K562 (cell line): ENCODE measurements around the gene NEDD9. TPM values are rescaled to one million over a fixed set of nuclear protein-coding genes. Genes with fewer than 3 reads are reported as not detected.
A peak's percentile ranks its signal among the peaks of the same experiment; 100 is the strongest.

Source experiments
- ATAC-seq: fragments of 200-7000 bp; cut with Tn5 transposase; 3 replicates; pipeline ENCODE4 v1.9.1; 2020; ENCODE audit warnings: moderate library complexity
- BruUV-seq: library from RNA; stranded (reverse); fragments of 400-500 nt; replicated peaks from 2 replicates; lab custom pipeline; 2021; lab: Mats Ljungman, UMichigan
- CTCF ChIA-PET: fragments of 300-600 bp; formaldehyde crosslinking; extraction: SDS; loops from one replicate; lab custom pipeline; 2021; ENCODE audit warnings: low intra/inter-chr PET ratio; lab: Yijun Ruan, JAX
- POLR2A ChIA-PET: fragments of 300-600, 350-650 bp; sonication (Branson Sonifier 250); formaldehyde crosslinking; extraction: SDS; loops from one replicate; lab custom pipeline; 2021; ENCODE audit warnings: antibody characterized with exemption, inconsistent platforms; lab: Yijun Ruan, JAX
- DNase-seq, 4 experiments: peaks; one replicate each; pipeline versions ENCODE4 v3.0.0 to v3.0.0-alpha.2; 2011 to 2018; ENCODE audit warnings: low spot score in 3 of 4, mixed read lengths in 3 of 4; ENCODE audit errors: extremely low read depth in 1 of 4
- FAIRE-seq: peaks from 2 replicates; lab custom pipeline; 2011; peaks lifted over from hg19 to GRCh38; lab: Jason Lieb, UNC
- H2AFZ ChIP-seq: 2 replicates; pipeline ENCODE4 v1.6.0; 2011; ENCODE audit warnings: low read depth, low read length, control low read depth, inconsistent platforms
- H3K27ac ChIP-seq: fragments of 200-600 bp; 3 replicates; pipeline ENCODE4 v1.8.0; 2011; ENCODE audit warnings: low read depth, mild to moderate bottlenecking, control low read depth, inconsistent platforms, low read length, moderate library complexity, mixed read lengths; ENCODE audit errors: extremely low read depth
- H3K27me3 ChIP-seq, 2 experiments: fragments of 300-600 bp in 1 of 2; 2 replicates in 1 of 2; 3 replicates in 1 of 2; pipeline versions ENCODE4 v1.6.0 to v1.8.0; 2011; ENCODE audit warnings: inconsistent platforms in 2 of 2, low read length in 2 of 2, mild to moderate bottlenecking in 1 of 2, mixed read lengths in 1 of 2, moderate library complexity in 1 of 2; ENCODE audit not compliant: control insufficient read depth in 2 of 2, insufficient read depth in 2 of 2
- H3K36me3 ChIP-seq: fragments of 300-600 bp; 3 replicates; pipeline ENCODE4 v1.8.0; 2011; ENCODE audit warnings: mild to moderate bottlenecking, low read length, inconsistent platforms; ENCODE audit not compliant: control insufficient read depth, insufficient read depth
- H3K4me1 ChIP-seq, 2 experiments: fragments of 200-600 bp in 1 of 2; replicated peaks in 1 of 2; 2 replicates in 1 of 2; 3 replicates in 1 of 2; pipeline versions ENCODE4 v1.5.1 to v1.8.0; 2011; ENCODE audit warnings: inconsistent platforms in 2 of 2, low read length in 2 of 2, mild to moderate bottlenecking in 1 of 2, mixed read lengths in 1 of 2, moderate library complexity in 1 of 2; ENCODE audit not compliant: control insufficient read depth in 2 of 2, insufficient read depth in 2 of 2
- H3K4me2 ChIP-seq: 2 replicates; pipeline ENCODE4 v1.6.1; 2011; ENCODE audit warnings: low read length, control low read depth, inconsistent platforms, mixed read lengths; ENCODE audit not compliant: insufficient read depth
- H3K4me3 ChIP-seq: fragments of 200-600 bp; sonication (generic), shearing (Covaris generic); 2 replicates; pipeline ENCODE4 v1.5.1; 2016; ENCODE audit warnings: control low read depth, inconsistent platforms
- H3K79me2 ChIP-seq: fragments of 200-600 bp; 3 replicates; pipeline ENCODE4 v1.8.0; 2011; ENCODE audit warnings: low read length, inconsistent platforms; ENCODE audit not compliant: control insufficient read depth, insufficient read depth
- H3K9ac ChIP-seq, 2 experiments: 2 replicates each; pipeline versions ENCODE4 v1.6.0 to v1.6.1; 2011; ENCODE audit warnings: low read depth in 2 of 2, low read length in 2 of 2, control low read depth in 1 of 2, inconsistent platforms in 1 of 2, mild to moderate bottlenecking in 1 of 2, mixed read lengths in 1 of 2; ENCODE audit not compliant: insufficient read depth in 1 of 2
- H3K9me1 ChIP-seq: one replicate; pipeline ENCODE4 v1.6.0; 2011; ENCODE audit warnings: inconsistent platforms, mild to moderate bottlenecking, low read length, moderate library complexity; ENCODE audit not compliant: control insufficient read depth, insufficient read depth
- H3K9me3 ChIP-seq: replicated peaks from 2 replicates; pipeline ENCODE4 v1.5.1; 2011; ENCODE audit warnings: low read depth, low read length, inconsistent platforms; ENCODE audit not compliant: control insufficient read depth, insufficient read depth
- H4K20me1 ChIP-seq: replicated peaks from 2 replicates; pipeline ENCODE4 v1.6.1; 2011; ENCODE audit warnings: low read length, inconsistent platforms, mixed read lengths; ENCODE audit not compliant: control insufficient read depth, insufficient read depth
- CEBPG ChIP-seq, 3 experiments: fragments of 200-800 bp in 1 of 3; sonication (Bioruptor generic) in 1 of 3; sonication (generic) in 1 of 3; formaldehyde crosslinking in 1 of 3; IDR thresholded peaks in 2 of 3; conservative IDR thresholded peaks in 1 of 3; 2 replicates each; pipeline versions ENCODE4 v1.6.1 to v1.8.0; 2016 to 2022; ENCODE audit warnings: missing compliant biosample characterization in 2 of 3, missing genetic modification characterization in 2 of 3, mild to moderate bottlenecking in 1 of 3, missing genetic modification reagents in 1 of 3
- WGBS: fragments of 100-300 bp; shearing (Covaris generic); methylation state at CpG from one replicate; pipeline ENCODE4 v1.1.6; 2016; ENCODE audit warnings: low coverage, mixed read lengths; ENCODE audit not compliant: insufficient coverage; ENCODE audit errors: missing lambda C conversion rate; 5-methylcytosine and 5-hydroxymethylcytosine counted together
- in situ Hi-C: fragments of 300-500 bp; cut with MboI; formaldehyde crosslinking; loops from 4 replicates; pipeline ENCODE4 v1.15.0; 2018; ENCODE audit warnings: inconsistent platforms, mixed read lengths
- intact Hi-C: fragments of 100-400 bp; cut with micrococcal nuclease; formaldehyde crosslinking; loops from 2 replicates; pipeline ENCODE4 v1.14.2; 2022
- polyA plus RNA-seq, 8 experiments: library from polyadenylated mRNA; depleted of rRNA in 4 of 8; stranded (reverse) in 5 of 8; unstranded in 3 of 8; fragments of >200 nt; fragmentation: Nextera tagmentation in 2 of 8; fragmentation: Illumina TruSeq in 1 of 8; extraction: Ambion mirVana in 2 of 8; extraction: Trizol in 1 of 8; gene quantifications; 2 replicates each; pipeline versions ENCODE4 v1.2.1 to v1.2.3, GENCODE V29; 2011 to 2014; ENCODE audit warnings: inconsistent platforms in 1 of 8, missing spikeins in 1 of 8
- total RNA-seq, 7 experiments: library from RNA; depleted of rRNA in 6 of 7; stranded (reverse); fragments of >200 nt in 6 of 7; fragmentation: Illumina TruSeq in 2 of 7; extraction: Trizol in 2 of 7; gene quantifications; 2 replicates each; pipeline versions ENCODE4 v1.2.1 to v1.2.3, GENCODE V29; 2011 to 2021; ENCODE audit warnings: low replicate concordance in 1 of 7
- TF ChIP-seq, protein P1 (sequence below): fragments of 250-450 bp; sonication (Bioruptor Pico); IDR thresholded peaks from 2 replicates; pipeline ENCODE4 v1.4.0; 2020; ENCODE audit warnings: mild to moderate bottlenecking, moderate library complexity

Gene NEDD9
- total and polyA plus RNA-seq, 9 of the 15 experiments (the other 6 are each of a cell fraction or from before 2014, with no cell fraction given): 0.04 to 0.18 (median 0.15) TPM; not detected in 6

DNA sequence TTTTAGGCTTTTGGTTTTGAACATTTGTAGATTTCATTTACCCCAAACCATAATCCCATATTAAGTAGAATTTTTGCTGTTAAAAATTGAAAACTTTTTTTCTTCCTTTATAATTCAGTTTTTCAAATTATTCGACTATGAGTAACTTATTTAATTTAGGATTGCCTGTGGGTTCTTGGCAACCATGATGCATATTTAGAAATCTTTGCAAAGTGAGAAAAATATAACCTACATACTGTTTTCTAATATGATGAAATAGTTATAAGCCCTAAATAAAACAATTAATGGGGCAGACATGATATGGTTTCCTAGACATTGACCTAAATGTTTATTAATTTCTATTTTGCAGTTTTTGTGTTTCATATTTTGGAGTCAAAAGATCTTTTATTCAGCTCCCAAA lies 23.6 kb downstream of the NEDD9 start:
- BruUV-seq: no TSS peak
- Histone ChIP-seq H3K9ac (no peak overlapping the region), H2AFZ (no peak overlapping the region), H3K4me2 (no peak overlapping the region), H3K27me3 (peaks cover 21 to 34% of the 10 kb centered on the region in 2 experiments), H3K4me3 (no peak overlapping the region), H3K9me3 (no peaks in the 10 kb centered on the region), H3K27ac (no peak overlapping the region), H3K79me2 (no peaks in the 10 kb centered on the region), H3K36me3 (no peaks in the 10 kb centered on the region), H3K9me1 (no peaks in the 10 kb centered on the region), H4K20me1 (no peaks in the 10 kb centered on the region), H3K4me1 (no peaks in the 10 kb centered on the region)
- in situ Hi-C loops: no loop called here
- WGBS: 0% methylated on average over 1 of the region's 1 CpG
- TF ChIP-seq, protein P1, sequence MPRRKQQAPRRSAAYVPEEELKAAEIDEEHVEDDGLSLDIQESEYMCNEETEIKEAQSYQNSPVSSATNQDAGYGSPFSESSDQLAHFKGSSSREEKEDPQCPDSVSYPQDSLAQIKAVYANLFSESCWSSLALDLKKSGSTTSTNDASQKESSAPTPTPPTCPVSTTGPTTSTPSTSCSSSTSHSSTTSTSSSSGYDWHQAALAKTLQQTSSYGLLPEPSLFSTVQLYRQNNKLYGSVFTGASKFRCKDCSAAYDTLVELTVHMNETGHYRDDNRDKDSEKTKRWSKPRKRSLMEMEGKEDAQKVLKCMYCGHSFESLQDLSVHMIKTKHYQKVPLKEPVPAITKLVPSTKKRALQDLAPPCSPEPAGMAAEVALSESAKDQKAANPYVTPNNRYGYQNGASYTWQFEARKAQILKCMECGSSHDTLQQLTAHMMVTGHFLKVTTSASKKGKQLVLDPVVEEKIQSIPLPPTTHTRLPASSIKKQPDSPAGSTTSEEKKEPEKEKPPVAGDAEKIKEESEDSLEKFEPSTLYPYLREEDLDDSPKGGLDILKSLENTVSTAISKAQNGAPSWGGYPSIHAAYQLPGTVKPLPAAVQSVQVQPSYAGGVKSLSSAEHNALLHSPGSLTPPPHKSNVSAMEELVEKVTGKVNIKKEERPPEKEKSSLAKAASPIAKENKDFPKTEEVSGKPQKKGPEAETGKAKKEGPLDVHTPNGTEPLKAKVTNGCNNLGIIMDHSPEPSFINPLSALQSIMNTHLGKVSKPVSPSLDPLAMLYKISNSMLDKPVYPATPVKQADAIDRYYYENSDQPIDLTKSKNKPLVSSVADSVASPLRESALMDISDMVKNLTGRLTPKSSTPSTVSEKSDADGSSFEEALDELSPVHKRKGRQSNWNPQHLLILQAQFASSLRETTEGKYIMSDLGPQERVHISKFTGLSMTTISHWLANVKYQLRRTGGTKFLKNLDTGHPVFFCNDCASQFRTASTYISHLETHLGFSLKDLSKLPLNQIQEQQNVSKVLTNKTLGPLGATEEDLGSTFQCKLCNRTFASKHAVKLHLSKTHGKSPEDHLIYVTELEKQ (CRISPR knock-in tag): no peak
- TF ChIP-seq CEBPG (CRISPR knock-in tag; IDR thresholded peaks at IDR 0.05) (no peak), CEBPG (tag; conservative IDR thresholded peaks at IDR 0.05 in 1 of 2, IDR thresholded peaks at IDR 0.05 in 1 of 2) (peak in 1 of 2 experiments; percentile 58; a peak in 1 of 4 replicates)
- FAIRE-seq (no peak), ATAC-seq (no peak), DNase-seq (no peak)
- intact Hi-C loops: no loop called here
- POLR2A ChIA-PET: no interaction called here
- CTCF ChIA-PET: no interaction called here
